Endodermal cell (in vitro differentiated cells): ENCODE results near the gene DICER1. TPM values are rescaled to one million over a fixed set of nuclear protein-coding genes. Genes with fewer than 3 reads are reported as not detected.

ENCODE experiments used
- DNase-seq: peaks from one replicate; pipeline ENCODE4 v3.0.0-alpha.2; 2017
- H3K27ac ChIP-seq: 2 replicates; pipeline ENCODE4 v1.5.1; 2013; ENCODE audit warnings: mild to moderate bottlenecking, low read depth, low read length, moderate library complexity
- H3K27me3 ChIP-seq: 2 replicates; pipeline ENCODE4 v1.6.1; 2013; ENCODE audit warnings: mild to moderate bottlenecking, low read length, moderate library complexity; ENCODE audit not compliant: insufficient read depth, control insufficient read depth, poor library complexity, severe bottlenecking
- H3K36me3 ChIP-seq: 2 replicates; pipeline ENCODE4 v1.7.0; 2013; ENCODE audit warnings: mild to moderate bottlenecking, low read length, moderate library complexity; ENCODE audit not compliant: control insufficient read depth, insufficient read depth
- H3K4me1 ChIP-seq: one replicate; pipeline ENCODE4 v1.7.0; 2013; ENCODE audit warnings: low read length; ENCODE audit not compliant: control insufficient read depth, insufficient read depth
- H3K4me3 ChIP-seq: 2 replicates; pipeline ENCODE4 v1.5.1; 2013; ENCODE audit warnings: mild to moderate bottlenecking, low read length, moderate library complexity
- H3K9ac ChIP-seq: 2 replicates; pipeline ENCODE4 v1.6.1; 2013; ENCODE audit warnings: mild to moderate bottlenecking, low read length, moderate library complexity; ENCODE audit not compliant: poor library complexity, severe bottlenecking; ENCODE audit errors: extremely low read depth
- H3K9me3 ChIP-seq: 2 replicates; pipeline ENCODE4 v1.6.1; 2013; ENCODE audit warnings: mild to moderate bottlenecking, low read length, moderate library complexity; ENCODE audit not compliant: control insufficient read depth
- H3K27ac Mint-ChIP-seq: 2 replicates; pipeline ENCODE4 v1.8.0; 2020; ENCODE audit warnings: mixed read lengths
- H3K27me3 Mint-ChIP-seq: 2 replicates; pipeline ENCODE4 v1.8.0; 2021; ENCODE audit warnings: mild to moderate bottlenecking, mixed read lengths; ENCODE audit not compliant: insufficient read depth
- H3K36me3 Mint-ChIP-seq: 2 replicates; pipeline ENCODE4 v1.8.0; 2020; ENCODE audit warnings: low read depth, mixed read lengths
- H3K4me1 Mint-ChIP-seq: 2 replicates; pipeline ENCODE4 v1.8.0; 2020; ENCODE audit warnings: mixed read lengths
- H3K4me3 Mint-ChIP-seq: 2 replicates; pipeline ENCODE4 v1.8.0; 2020; ENCODE audit warnings: mild to moderate bottlenecking, moderate library complexity, mixed read lengths
- H3K9me3 Mint-ChIP-seq: 2 replicates; pipeline ENCODE4 v1.8.0; 2020; ENCODE audit warnings: mild to moderate bottlenecking, mixed read lengths
- CTCF ChIP-seq: fragments of 200-600 bp; sonication (generic); conservative IDR thresholded peaks from 2 replicates; pipeline ENCODE4 v1.5.0; 2021; ENCODE audit warnings: antibody characterized with exemption, mild to moderate bottlenecking
- WGBS, 2 experiments: methylation state at CpG; one replicate each; pipeline versions ENCODE4 v1.1.5 to v1.1.7; 2013; ENCODE audit warnings: missing lambda C conversion rate in 2 of 2, mixed read lengths in 1 of 2; ENCODE audit not compliant: insufficient coverage in 1 of 2, insufficient read length in 1 of 2; 5-methylcytosine and 5-hydroxymethylcytosine counted together
- total RNA-seq, 2 donors: library from RNA; stranded (reverse); fragmentation: NEBNext Ultra II Directional in 1 of 2; extraction: Animal tissue kit (Norgen Biotek cat#: 25700) in 1 of 2; gene quantifications; 2 replicates in 1 of 2; 3 replicates in 1 of 2; pipeline ENCODE4 v1.2.1, GENCODE V29; 2021

The DICER1 gene
- total RNA-seq, 2 donors from 2014 or later = 66.1 to 69.2 TPM

- Mint-ChIP-seq H3K4me1 (peaks cover 41% of the 10 kb centered on the region), H3K9me3 (no peaks in the 10 kb centered on the region), H3K4me3 (no peak overlapping the region), H3K27ac (peak overlapping the region; percentile 84), H3K27me3 (no peaks in the 10 kb centered on the region), H3K36me3 (peaks cover 10% of the 10 kb centered on the region)
- H3K4me1 ChIP-seq = peaks cover 3% of the 10 kb centered on the region
- H3K4me3 ChIP-seq = no peak overlapping the region
- peaks cover 31% of the 10 kb centered on the region for H3K36me3 ChIP-seq
- H3K9ac ChIP-seq = no peak overlapping the region
- 74 to 85% methylated on average over 3 to 5 of the region's 5 CpGs for WGBS, 2 experiments
- H3K9me3 ChIP-seq = no peaks in the 10 kb centered on the region
- no peak for DNase-seq
- no peak for TF ChIP-seq CTCF
- H3K27ac ChIP-seq = peak overlapping the region; percentile 51
- H3K27me3 ChIP-seq = no peaks in the 10 kb centered on the region
Measured at GRCh38 chr14:95137804-95138167, 19.5 kb downstream of the DICER1 start.

GRCh38 chr14:95137164-95137803 lies 20.0 kb downstream of the DICER1 start:
- H3K9me3 Mint-ChIP-seq = no peaks in the 10 kb centered on the region

GRCh38 chr14:95136631-95137030 lies 20.7 kb downstream of the DICER1 start:
- Histone ChIP-seq H3K27ac (no peak overlapping the region), H3K4me1 (peaks cover 3% of the 10 kb centered on the region), H3K27me3 (no peaks in the 10 kb centered on the region), H3K9ac (no peak overlapping the region), H3K36me3 (peaks cover 42% of the 10 kb centered on the region), H3K4me3 (no peak overlapping the region), H3K9me3 (no peaks in the 10 kb centered on the region)
- Mint-ChIP-seq H3K27me3 (no peaks in the 10 kb centered on the region), H3K9me3 (no peaks in the 10 kb centered on the region), H3K36me3 (peaks cover 18% of the 10 kb centered on the region), H3K4me3 (no peak overlapping the region), H3K4me1 (peaks cover 31% of the 10 kb centered on the region), H3K27ac (no peak overlapping the region)
- DNase-seq = no peak
- TF ChIP-seq CTCF = no peak
- 93 to 100% methylated on average over 1 of the region's 1 CpG for WGBS, 2 experiments

More at GRCh38 chr14:95137164-95137803, 20.0 kb downstream of the DICER1 start:
- Mint-ChIP-seq H3K4me1 (peaks cover 36% of the 10 kb centered on the region), H3K4me3 (no peak overlapping the region), H3K36me3 (peaks cover 14% of the 10 kb centered on the region), H3K27ac (peak overlapping the region; percentile 84), H3K27me3 (no peaks in the 10 kb centered on the region)
- DNase-seq = no peak
- Histone ChIP-seq H3K4me1 (peaks cover 3% of the 10 kb centered on the region), H3K36me3 (peaks cover 36% of the 10 kb centered on the region), H3K27ac (no peak overlapping the region), H3K9me3 (no peaks in the 10 kb centered on the region), H3K9ac (no peak overlapping the region), H3K27me3 (no peaks in the 10 kb centered on the region), H3K4me3 (no peak overlapping the region)
- TF ChIP-seq CTCF = no peak
